Astrocyte (in vitro differentiated cells and primary cell): ENCODE results near the gene MLH1.

ENCODE experiments used
- CTCF ChIP-seq: IDR thresholded peaks from 2 replicates; pipeline ENCODE4 v1.5.1; 2011; ENCODE audit warnings: low read depth, mild to moderate bottlenecking, inconsistent platforms, low read length, moderate library complexity; ENCODE audit not compliant: insufficient read depth
- EZH2 ChIP-seq: IDR thresholded peaks from 2 replicates; pipeline ENCODE4 v1.6.1; 2012; ENCODE audit warnings: mild to moderate bottlenecking, low read length, inconsistent platforms; ENCODE audit not compliant: insufficient read depth

- no peak for TF ChIP-seq CTCF
- no peak for TF ChIP-seq EZH2
These were observed 78.6 kb downstream of the MLH1 start for GRCh38 chr3:37071921-37072320.
